ENCODE measurements around the gene ZNF83. TPM values are rescaled to one million over a fixed set of nuclear protein-coding genes. Genes with fewer than 3 reads are reported as not detected.
A peak's percentile ranks its signal among the peaks of the same experiment; 100 is the strongest.
"Not testable (repeated sequence)": the region's sequence is repeated elsewhere in the genome, so short reads cannot be mapped to it uniquely, and the experiment has no call there.

ZNF83 gene
- total and polyA plus RNA-seq, 7 donors: 3.9 to 11.5 (median 5.1) TPM

DNA sequence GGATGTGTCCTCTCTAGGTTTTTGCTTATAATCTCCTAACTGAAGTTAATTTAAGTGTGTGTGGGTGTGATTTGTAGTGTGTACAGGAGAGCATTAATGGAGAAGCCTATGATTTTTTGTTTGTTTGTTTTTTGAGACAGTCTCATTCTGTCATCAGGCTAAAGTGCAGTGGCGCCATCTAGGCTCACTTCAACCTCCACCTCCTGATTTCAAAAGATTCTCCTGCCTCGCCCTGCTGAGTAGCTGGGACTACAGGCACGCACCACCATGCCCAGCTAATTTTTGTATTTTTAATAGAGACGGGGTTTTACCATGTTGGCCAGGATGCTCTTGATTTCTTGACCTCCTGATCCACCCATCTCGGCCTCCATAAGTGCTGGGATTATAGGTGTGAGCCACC lies 47.4 kb downstream of the ZNF83 start:
- H3K4me1 ChIP-seq: no peaks in the 10 kb centered on the region
- no peaks in the 10 kb centered on the region for H3K27me3 ChIP-seq (ENCODE audit: insufficient read depth in 3 of 3, low read length in 2 of 3)
- DNase-seq: no peak
- no peaks in the 10 kb centered on the region for H3K9me3 ChIP-seq
- TF ChIP-seq, protein P1, sequence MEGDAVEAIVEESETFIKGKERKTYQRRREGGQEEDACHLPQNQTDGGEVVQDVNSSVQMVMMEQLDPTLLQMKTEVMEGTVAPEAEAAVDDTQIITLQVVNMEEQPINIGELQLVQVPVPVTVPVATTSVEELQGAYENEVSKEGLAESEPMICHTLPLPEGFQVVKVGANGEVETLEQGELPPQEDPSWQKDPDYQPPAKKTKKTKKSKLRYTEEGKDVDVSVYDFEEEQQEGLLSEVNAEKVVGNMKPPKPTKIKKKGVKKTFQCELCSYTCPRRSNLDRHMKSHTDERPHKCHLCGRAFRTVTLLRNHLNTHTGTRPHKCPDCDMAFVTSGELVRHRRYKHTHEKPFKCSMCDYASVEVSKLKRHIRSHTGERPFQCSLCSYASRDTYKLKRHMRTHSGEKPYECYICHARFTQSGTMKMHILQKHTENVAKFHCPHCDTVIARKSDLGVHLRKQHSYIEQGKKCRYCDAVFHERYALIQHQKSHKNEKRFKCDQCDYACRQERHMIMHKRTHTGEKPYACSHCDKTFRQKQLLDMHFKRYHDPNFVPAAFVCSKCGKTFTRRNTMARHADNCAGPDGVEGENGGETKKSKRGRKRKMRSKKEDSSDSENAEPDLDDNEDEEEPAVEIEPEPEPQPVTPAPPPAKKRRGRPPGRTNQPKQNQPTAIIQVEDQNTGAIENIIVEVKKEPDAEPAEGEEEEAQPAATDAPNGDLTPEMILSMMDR (IDR thresholded peaks at IDR 0.05): no peak
- no peak for ATAC-seq
- H3K36me3 ChIP-seq (ENCODE audit: insufficient read depth in 1 of 2, low read depth in 1 of 2): peaks cover 0 to 33% of the 10 kb centered on the region in 2 donors
- H3K4me3 ChIP-seq: no peak overlapping the region
- intact Hi-C loops (cut with DNase I): no loop called here
- 82 to 85% (median 83%) methylated on average over 5 of the region's 5 CpGs for WGBS, 3 donors
- no peak overlapping the region for H3K27ac ChIP-seq

DNA sequence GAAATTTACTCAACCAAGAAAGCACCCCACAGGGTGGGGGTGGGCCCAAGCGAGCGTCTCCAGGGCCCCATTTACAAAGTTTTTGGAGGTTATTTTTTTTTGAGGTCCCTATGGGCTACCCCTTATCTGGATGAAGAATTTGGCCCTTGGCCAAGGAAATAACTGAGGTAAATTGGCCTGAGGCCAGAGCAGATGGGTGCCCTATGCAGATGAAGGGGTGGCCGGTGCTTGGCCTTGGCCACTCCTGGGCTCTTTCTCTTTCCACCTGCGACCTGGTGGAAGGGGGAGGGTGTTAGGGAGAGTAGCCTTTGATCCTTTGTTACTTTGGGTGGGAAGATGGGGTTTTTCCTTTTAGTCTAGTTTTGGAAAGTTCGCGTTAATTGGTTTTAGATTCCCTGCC lies 52.6 kb downstream of the ZNF83 start:
- H3K4me3 ChIP-seq: no peak overlapping the region
- intact Hi-C loops (cut with DNase I): no loop called here
- H3K27me3 ChIP-seq (ENCODE audit: insufficient read depth in 3 of 3, low read length in 2 of 3): no peaks in the 10 kb centered on the region
- H3K4me1 ChIP-seq: no peaks in the 10 kb centered on the region
- peaks cover 5 to 60% of the 10 kb centered on the region in 2 donors for H3K36me3 ChIP-seq (ENCODE audit: insufficient read depth in 1 of 2, low read depth in 1 of 2)
- DNase-seq: no peak
- ATAC-seq: no peak
- TF ChIP-seq, protein P1 (IDR thresholded peaks at IDR 0.05): no peak
- no peak overlapping the region for H3K27ac ChIP-seq
- H3K9me3 ChIP-seq: no peaks in the 10 kb centered on the region
- WGBS, 3 donors: 85 to 90% (median 89%) methylated on average over 6 of the region's 6 CpGs

DNA sequence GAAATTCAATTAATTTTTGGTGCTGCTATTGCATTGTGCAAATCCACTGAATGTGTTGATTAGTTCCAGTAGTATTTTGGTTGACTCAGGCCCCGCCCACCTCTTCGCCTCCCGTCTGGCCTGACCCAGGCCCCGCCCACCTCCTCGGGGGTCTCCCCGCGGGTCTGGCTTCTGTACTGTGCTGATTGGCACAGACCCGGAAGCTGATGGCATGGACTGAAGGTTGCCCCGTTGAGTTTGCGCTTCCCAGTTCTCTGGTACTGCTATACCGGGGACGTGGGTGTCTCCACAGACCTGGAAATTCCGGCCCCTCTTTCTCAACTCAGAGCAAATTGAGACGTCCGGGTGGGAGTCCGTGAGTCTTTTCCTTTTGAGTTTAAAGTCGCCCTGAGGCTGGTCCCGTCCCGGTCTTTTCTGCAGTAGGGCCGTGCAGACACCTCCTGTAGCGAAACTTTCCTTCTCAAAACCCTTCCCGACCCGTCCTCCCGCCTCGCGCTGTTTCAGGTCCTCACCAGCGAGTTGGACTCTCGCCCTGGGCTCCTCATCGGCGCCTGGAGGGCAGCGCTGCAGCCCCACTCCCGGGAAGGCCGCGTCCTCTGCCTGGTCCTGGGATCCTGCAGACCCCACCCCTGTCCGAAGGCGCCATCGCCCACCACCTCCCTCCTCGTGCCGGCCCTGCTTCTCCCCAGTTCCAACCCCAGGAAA lies 53.3 kb downstream of the ZNF83 start:
- TF ChIP-seq, protein P1 (IDR thresholded peaks at IDR 0.05): no peak
- no peaks in the 10 kb centered on the region for H3K9me3 ChIP-seq
- H3K27me3 ChIP-seq (ENCODE audit: insufficient read depth in 3 of 3, low read length in 2 of 3): no peaks in the 10 kb centered on the region
- intact Hi-C loops (cut with DNase I): no loop called here
- no peak overlapping the region for H3K4me3 ChIP-seq
- no peaks in the 10 kb centered on the region for H3K4me1 ChIP-seq
- peak in 1 of 2 donors; percentile 51 for DNase-seq
- H3K27ac ChIP-seq: no peak overlapping the region
- ATAC-seq: no peak
- 39 to 55% (median 42%) methylated on average over 39 of the region's 39 CpGs for WGBS, 3 donors
- H3K36me3 ChIP-seq (ENCODE audit: insufficient read depth in 1 of 2, low read depth in 1 of 2): peaks cover 5 to 61% of the 10 kb centered on the region in 2 donors

DNA sequence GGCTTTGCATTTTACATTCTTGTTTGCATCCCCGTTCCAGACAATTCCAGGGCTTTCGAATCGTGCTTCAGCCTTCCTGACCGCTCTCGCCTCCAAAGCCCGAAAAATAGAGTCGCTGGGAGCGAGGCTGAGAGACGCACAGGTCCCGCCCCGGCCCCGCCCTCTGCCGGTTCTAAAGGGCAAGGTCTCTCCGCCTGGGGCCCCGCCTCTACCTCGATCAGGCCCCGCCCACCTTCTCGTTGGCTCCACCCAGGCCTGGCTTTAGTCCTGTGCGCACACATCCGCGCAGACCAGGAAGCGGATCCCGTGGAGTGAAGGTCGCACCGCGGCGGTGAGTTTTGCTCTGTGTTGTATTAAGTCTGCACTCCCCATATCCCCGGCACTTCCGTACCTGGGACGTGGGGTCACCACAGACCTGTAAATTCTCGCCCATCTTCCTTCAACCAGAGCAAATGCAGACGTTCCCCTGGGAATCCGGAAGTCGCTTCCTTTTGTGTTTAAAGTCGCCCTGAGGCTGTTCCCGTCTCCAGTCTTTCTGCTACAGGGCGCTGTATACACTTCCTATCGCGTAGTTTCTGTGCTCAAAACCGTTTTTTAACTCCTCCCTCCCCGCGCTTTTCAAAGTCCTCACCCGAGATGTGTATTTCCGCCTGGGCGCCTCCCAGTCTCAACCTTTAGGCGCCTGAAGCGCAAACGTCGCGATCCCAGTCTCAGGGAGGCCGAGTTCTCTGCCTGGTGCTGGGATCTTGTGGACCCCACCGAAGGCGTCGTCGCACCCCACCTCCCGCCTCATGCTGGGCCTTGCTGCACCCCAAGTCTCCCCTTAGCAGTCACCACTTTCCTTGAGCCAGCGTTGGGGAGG lies 67.9 kb downstream of the ZNF83 start, which contains the start of gene ZNF701:
Gene ZNF701, plus strand, starts transcription at position 288 of the 862 bp plus-strand sequence. CDS start 3,861 bp downstream, outside the sequence.
- H3K27me3 ChIP-seq (ENCODE audit: insufficient read depth in 3 of 3, low read length in 2 of 3): no peaks in the 10 kb centered on the region
- H3K4me3 ChIP-seq: peak within 1 kb of the TSS; percentile 87
- TF ChIP-seq, protein P1 (IDR thresholded peaks at IDR 0.05): peak; percentile 32
- H3K9me3 ChIP-seq: peaks cover 10% of the 10 kb centered on the region
- no peaks in the 10 kb centered on the region for H3K4me1 ChIP-seq
- intact Hi-C loops (cut with DNase I): loop anchor here in 1 of 2 donors (5.0 kb wide), 1 partner anchor 33 kb away; no protein-coding TSS in a partner anchor
- H3K36me3 ChIP-seq (ENCODE audit: insufficient read depth in 1 of 2, low read depth in 1 of 2): peaks cover 0 to 35% of the 10 kb centered on the region in 2 donors
- 0% methylated on average over 57 of the region's 57 CpGs for WGBS, 3 donors
- ATAC-seq (peak; percentile 100), DNase-seq (peak; percentile 95 to 97)
- H3K27ac ChIP-seq: peak within 1 kb of the TSS; percentile 78

DNA sequence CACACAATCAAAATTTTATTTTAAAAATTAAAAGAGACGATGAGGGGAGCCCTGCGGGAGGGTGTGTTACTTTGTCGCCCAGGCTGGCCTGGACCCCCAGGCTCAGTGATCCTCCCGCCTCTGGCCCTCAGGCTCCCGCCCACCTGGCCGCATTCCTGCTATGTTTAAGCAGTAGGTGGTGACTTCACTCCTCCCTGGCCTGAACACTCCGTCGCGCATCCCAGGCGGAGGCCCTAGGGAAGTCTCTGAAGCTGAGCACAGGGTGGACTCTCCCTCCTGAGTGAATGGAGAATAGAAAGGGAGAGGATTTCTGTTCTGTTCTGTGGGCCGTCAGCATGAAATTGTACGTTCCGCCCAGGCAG lies 68.5 kb downstream of the ZNF83 start:
- DNase-seq (peak; percentile 34 to 60), ATAC-seq (peak; percentile 12 to 24 (median 18))
- intact Hi-C loops (cut with DNase I); H3K27me3 ChIP-seq (ENCODE audit: insufficient read depth in 3 of 3, low read length in 2 of 3); H3K9me3 ChIP-seq; H3K4me1 ChIP-seq: not testable (repeated sequence)
- H3K36me3 ChIP-seq (ENCODE audit: insufficient read depth in 1 of 2, low read depth in 1 of 2): peaks cover 0 to 28% of the 10 kb centered on the region in 2 donors
- H3K27ac ChIP-seq: peak overlapping the region; percentile 78
- 5 to 7% (median 5%) methylated on average over 13 of the region's 13 CpGs for WGBS, 3 donors
- H3K4me3 ChIP-seq: peak overlapping the region; percentile 87

All from psoas muscle (tissue), 8 donors.